ENCODE results near the gene ENKUR. TPM values are rescaled to one million over a fixed set of nuclear protein-coding genes. Genes with fewer than 3 reads are reported as not detected.

ENKUR gene
- total RNA-seq: under 1 TPM in 2 of 4 donors, not detected in 2; 0.33 to 0.73 TPM

GRCh38 chr10:25015828-25016375 lies at the start of gene ENKUR:
TSS of gene ENKUR (minus strand) at chr10:25016158. CDS start at chr10:25015936, 222 bp downstream.
- Histone ChIP-seq H3K9me3 (no peaks in the 10 kb centered on the region), H3K27me3 (no peaks in the 10 kb centered on the region), H3K4me1 (peaks cover 0 to 11% of the 10 kb centered on the region in 2 donors), H3K27ac (peak within 1 kb of the TSS; percentile 84 to 97 (median 93)), H3K4me3 (replicated peaks in 1 of 3) (peak within 1 kb of the TSS in 2 of 3 donors; percentile 40 to 64), H3K36me3 (no peaks in the 10 kb centered on the region)
- peak; percentile 96 to 97 for DNase-seq
- intact Hi-C loops (cut with DNase I): no loop called here
- TF ChIP-seq CTCF (IDR thresholded peaks at IDR 0.05) (peak in 1 of 6 experiments; percentile 7), POLR2A (IDR thresholded peaks at IDR 0.05) (no peak)
- WGBS, 2 donors: 0 to 1% methylated on average over 16 of the region's 16 CpGs

- no peak overlapping the region for H3K27ac ChIP-seq
- TF ChIP-seq POLR2A (IDR thresholded peaks at IDR 0.05) (no peak), CTCF (IDR thresholded peaks at IDR 0.05) (no peak)
- H3K4me1 ChIP-seq: no peaks in the 10 kb centered on the region
- DNase-seq: no peak
- no peaks in the 10 kb centered on the region for H3K9me3 ChIP-seq
- intact Hi-C loops (cut with DNase I): no loop called here
- 94 to 98% methylated on average over 2 of the region's 2 CpGs for WGBS, 2 donors
- no peaks in the 10 kb centered on the region for H3K36me3 ChIP-seq
- H3K27me3 ChIP-seq: no peaks in the 10 kb centered on the region
- no peak overlapping the region for H3K4me3 ChIP-seq (replicated peaks in 1 of 3)
Observed at GRCh38 chr10:25064401-25064800, 48.4 kb upstream of the ENKUR start.

- intact Hi-C loops (cut with DNase I): no loop called here
- no peak overlapping the region for H3K27ac ChIP-seq
Observed at GRCh38 chr10:25063644-25064043, 47.7 kb upstream of the ENKUR start.

GRCh38 chr10:25063157-25063556 lies 47.2 kb upstream of the ENKUR start:
- H3K27ac ChIP-seq: no peak overlapping the region
- intact Hi-C loops (cut with DNase I): no loop called here

More at GRCh38 chr10:25063644-25064043, 47.7 kb upstream of the ENKUR start:
- H3K36me3 ChIP-seq: no peaks in the 10 kb centered on the region
- no peak overlapping the region for H3K4me3 ChIP-seq (replicated peaks in 1 of 3)
- no peak for DNase-seq
- H3K27me3 ChIP-seq: no peaks in the 10 kb centered on the region
- H3K4me1 ChIP-seq: no peaks in the 10 kb centered on the region
- TF ChIP-seq POLR2A (IDR thresholded peaks at IDR 0.05) (no peak), CTCF (IDR thresholded peaks at IDR 0.05) (no peak)
- no peaks in the 10 kb centered on the region for H3K9me3 ChIP-seq
- 91% methylated on average over 8 of the region's 8 CpGs for WGBS, 2 donors

More at GRCh38 chr10:25063157-25063556, 47.2 kb upstream of the ENKUR start:
- Histone ChIP-seq H3K27me3 (no peaks in the 10 kb centered on the region), H3K9me3 (no peaks in the 10 kb centered on the region), H3K4me1 (no peaks in the 10 kb centered on the region), H3K36me3 (no peaks in the 10 kb centered on the region), H3K4me3 (replicated peaks in 1 of 3) (no peak overlapping the region)
- WGBS, 2 donors: 96 to 100% methylated on average over 1 of the region's 1 CpG
- DNase-seq: no peak
- TF ChIP-seq POLR2A (IDR thresholded peaks at IDR 0.05) (no peak), CTCF (IDR thresholded peaks at IDR 0.05) (no peak)

Data from thyroid gland (tissue), 4 donors.